Measurements from ENCODE around the gene SIL1. TPM values are rescaled to one million over a fixed set of nuclear protein-coding genes. Genes with fewer than 3 reads are reported as not detected.

Gene SIL1
- total RNA-seq, 1 donor from 2014 or later, result 40.9 TPM

GRCh38 chr5:139158791-139159190 is 39.4 kb downstream of the SIL1 start:
- peak overlapping the region; percentile 53 for H3K4me3 Mint-ChIP-seq
- DNase-seq (ENCODE audit: extremely low spot score, unreplicated experiment), result no peak

GRCh38 chr5:139157556-139157955 is 40.6 kb downstream of the SIL1 start:
- Mint-ChIP-seq H3K9me3 (peaks cover 1% of the 10 kb centered on the region), H3K27me3 (no peaks in the 10 kb centered on the region), H3K4me1 (ENCODE audit: unreplicated experiment) (peaks cover 61% of the 10 kb centered on the region), H3K4me3 (peak overlapping the region; percentile 55), H3K36me3 (peaks cover under 1% of the 10 kb centered on the region), H3K27ac (peak overlapping the region; percentile 63)
- no peak for TF ChIP-seq CTCF (conservative IDR thresholded peaks at IDR 0.05)
- DNase-seq (ENCODE audit: extremely low spot score, unreplicated experiment), result no peak

More at GRCh38 chr5:139158791-139159190, 39.4 kb downstream of the SIL1 start:
- H3K9me3 Mint-ChIP-seq, result peaks cover 6% of the 10 kb centered on the region
- no peaks in the 10 kb centered on the region for H3K27me3 Mint-ChIP-seq
- peak overlapping the region; percentile 63 for H3K27ac Mint-ChIP-seq
- TF ChIP-seq CTCF (conservative IDR thresholded peaks at IDR 0.05), result no peak
- peaks cover 4% of the 10 kb centered on the region for H3K36me3 Mint-ChIP-seq
- peaks cover 58% of the 10 kb centered on the region for H3K4me1 Mint-ChIP-seq (ENCODE audit: unreplicated experiment)

- no peak overlapping the region for H3K27ac Mint-ChIP-seq
- no peak for DNase-seq (ENCODE audit: extremely low spot score, unreplicated experiment)
- no peaks in the 10 kb centered on the region for H3K36me3 Mint-ChIP-seq
- H3K27me3 Mint-ChIP-seq, result no peaks in the 10 kb centered on the region
- H3K4me1 Mint-ChIP-seq (ENCODE audit: unreplicated experiment), result peaks cover 57% of the 10 kb centered on the region
- no peaks in the 10 kb centered on the region for H3K9me3 Mint-ChIP-seq
- H3K4me3 Mint-ChIP-seq, result no peak overlapping the region
- TF ChIP-seq CTCF (conservative IDR thresholded peaks at IDR 0.05), result no peak
These were observed 41.4 kb downstream of the SIL1 start for GRCh38 chr5:139156814-139157213.

- no peaks in the 10 kb centered on the region for H3K9me3 Mint-ChIP-seq
- no peaks in the 10 kb centered on the region for H3K27me3 Mint-ChIP-seq
- no peaks in the 10 kb centered on the region for H3K36me3 Mint-ChIP-seq
- H3K27ac Mint-ChIP-seq, result no peak overlapping the region
- no peak for DNase-seq (ENCODE audit: extremely low spot score, unreplicated experiment)
- no peak overlapping the region for H3K4me3 Mint-ChIP-seq
- H3K4me1 Mint-ChIP-seq (ENCODE audit: unreplicated experiment), result peaks cover 67% of the 10 kb centered on the region
- TF ChIP-seq CTCF (conservative IDR thresholded peaks at IDR 0.05), result no peak
These were observed 42.8 kb downstream of the SIL1 start for GRCh38 chr5:139155333-139155732.

- no peak overlapping the region for H3K4me3 Mint-ChIP-seq
- no peak for DNase-seq (ENCODE audit: extremely low spot score, unreplicated experiment)
- H3K36me3 Mint-ChIP-seq, result no peaks in the 10 kb centered on the region
- no peak for TF ChIP-seq CTCF (conservative IDR thresholded peaks at IDR 0.05)
- H3K9me3 Mint-ChIP-seq, result no peaks in the 10 kb centered on the region
- peaks cover 65% of the 10 kb centered on the region for H3K4me1 Mint-ChIP-seq (ENCODE audit: unreplicated experiment)
- H3K27me3 Mint-ChIP-seq, result no peaks in the 10 kb centered on the region
- peak overlapping the region; percentile 32 for H3K27ac Mint-ChIP-seq
These were observed 46.3 kb downstream of the SIL1 start for GRCh38 chr5:139151902-139152301.

Data from type B pancreatic cell (in vitro differentiated cells).